Erythroblast (primary cell): ENCODE data around the gene CFDP1.

Source experiments
- GATA1 ChIP-seq: IDR thresholded peaks from 2 replicates; pipeline ENCODE4 v1.6.1; 2011; ENCODE audit warnings: low read depth, mild to moderate bottlenecking, control low read depth, low read length, moderate library complexity
- POLR2A ChIP-seq: IDR thresholded peaks from 2 replicates; pipeline ENCODE4 v1.6.1; 2011; ENCODE audit warnings: mild to moderate bottlenecking, low read length

DNA sequence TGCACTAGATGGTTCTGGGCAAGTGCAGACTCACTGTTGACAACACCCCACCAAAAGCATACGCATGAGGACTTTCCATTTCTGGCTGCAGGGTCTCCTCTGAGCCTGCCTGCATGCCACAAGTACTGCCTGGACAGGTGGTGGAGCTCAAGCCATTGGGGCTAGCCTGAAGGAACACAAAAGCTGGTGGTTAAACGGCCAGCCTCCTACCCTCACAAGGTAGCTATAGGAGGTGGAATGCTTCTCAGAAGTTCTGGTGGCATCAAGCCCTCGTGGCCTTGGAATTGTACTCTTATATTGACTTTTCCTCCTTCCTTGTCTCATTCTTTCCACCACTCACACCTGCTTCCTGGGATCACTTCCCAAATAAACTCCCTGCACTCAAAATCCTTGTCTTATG is 125.3 kb downstream of the CFDP1 start:
- TF ChIP-seq POLR2A (no peak), GATA1 (no peak)
